ENCODE data around the gene ABCF3. TPM values are rescaled to one million over a fixed set of nuclear protein-coding genes. Genes with fewer than 3 reads are reported as not detected.
"Not testable (repeated sequence)": the region's sequence is repeated elsewhere in the genome, so short reads cannot be mapped to it uniquely, and the experiment has no call there.

Gene ABCF3
- total RNA-seq, 1 donor from 2014 or later = 67.3 TPM

DNA sequence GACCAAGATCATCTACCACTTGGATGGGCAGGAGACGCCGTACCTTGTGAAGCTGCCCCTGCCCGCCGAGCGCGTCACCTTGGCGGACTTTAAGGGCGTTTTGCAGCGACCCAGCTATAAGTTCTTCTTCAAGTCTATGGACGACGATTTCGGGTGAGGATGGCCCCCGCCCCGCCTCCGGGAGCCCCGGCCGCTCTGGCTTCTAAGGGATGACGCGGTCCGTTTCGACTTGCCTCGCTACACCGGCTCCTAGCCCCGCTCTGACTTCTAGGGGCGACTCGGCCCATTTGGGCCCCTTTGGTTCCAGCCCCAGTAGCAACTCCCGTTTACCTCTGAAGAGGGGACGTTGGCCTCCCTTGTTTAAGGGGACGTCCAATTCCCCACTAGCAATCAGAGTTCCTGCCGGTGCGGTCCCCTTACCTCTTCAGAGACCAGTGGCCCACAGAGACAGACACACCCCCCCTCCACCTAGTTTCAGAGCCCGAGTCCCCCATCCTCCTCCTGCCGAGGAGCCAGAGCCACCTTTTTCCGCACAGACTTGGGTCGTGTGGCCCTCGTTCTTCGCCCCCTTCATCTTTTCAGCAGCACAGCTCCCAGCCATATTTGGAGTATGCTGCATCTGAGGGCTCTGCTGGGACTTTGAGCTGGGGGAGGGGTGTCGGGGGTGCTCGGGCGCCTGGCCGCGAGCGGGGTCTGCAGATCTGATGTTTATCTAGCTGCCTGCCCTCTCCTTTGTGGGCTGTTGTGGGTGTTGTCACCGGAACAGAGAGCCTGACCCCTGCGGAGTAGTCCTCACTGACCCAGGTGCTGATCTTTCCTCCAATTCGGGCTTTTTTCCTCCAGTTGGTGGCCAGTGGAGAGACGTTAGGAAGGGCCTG lies 30.1 kb upstream of the ABCF3 start:
- TF ChIP-seq, protein P1, sequence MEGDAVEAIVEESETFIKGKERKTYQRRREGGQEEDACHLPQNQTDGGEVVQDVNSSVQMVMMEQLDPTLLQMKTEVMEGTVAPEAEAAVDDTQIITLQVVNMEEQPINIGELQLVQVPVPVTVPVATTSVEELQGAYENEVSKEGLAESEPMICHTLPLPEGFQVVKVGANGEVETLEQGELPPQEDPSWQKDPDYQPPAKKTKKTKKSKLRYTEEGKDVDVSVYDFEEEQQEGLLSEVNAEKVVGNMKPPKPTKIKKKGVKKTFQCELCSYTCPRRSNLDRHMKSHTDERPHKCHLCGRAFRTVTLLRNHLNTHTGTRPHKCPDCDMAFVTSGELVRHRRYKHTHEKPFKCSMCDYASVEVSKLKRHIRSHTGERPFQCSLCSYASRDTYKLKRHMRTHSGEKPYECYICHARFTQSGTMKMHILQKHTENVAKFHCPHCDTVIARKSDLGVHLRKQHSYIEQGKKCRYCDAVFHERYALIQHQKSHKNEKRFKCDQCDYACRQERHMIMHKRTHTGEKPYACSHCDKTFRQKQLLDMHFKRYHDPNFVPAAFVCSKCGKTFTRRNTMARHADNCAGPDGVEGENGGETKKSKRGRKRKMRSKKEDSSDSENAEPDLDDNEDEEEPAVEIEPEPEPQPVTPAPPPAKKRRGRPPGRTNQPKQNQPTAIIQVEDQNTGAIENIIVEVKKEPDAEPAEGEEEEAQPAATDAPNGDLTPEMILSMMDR (conservative IDR thresholded peaks at IDR 0.05) = no peak
- Mint-ChIP-seq H3K4me3 (peak overlapping the region; percentile 93), H3K27me3 (ENCODE audit: low read depth) (no peaks in the 10 kb centered on the region), H3K27ac (ENCODE audit: unreplicated experiment) (peak overlapping the region; percentile 96), H3K9me3 (no peaks in the 10 kb centered on the region), H3K36me3 (ENCODE audit: low read depth) (no peaks in the 10 kb centered on the region), H3K4me1 (peaks cover 42% of the 10 kb centered on the region)
- peak; percentile 33 for DNase-seq (ENCODE audit: low read depth, low spot score)

DNA sequence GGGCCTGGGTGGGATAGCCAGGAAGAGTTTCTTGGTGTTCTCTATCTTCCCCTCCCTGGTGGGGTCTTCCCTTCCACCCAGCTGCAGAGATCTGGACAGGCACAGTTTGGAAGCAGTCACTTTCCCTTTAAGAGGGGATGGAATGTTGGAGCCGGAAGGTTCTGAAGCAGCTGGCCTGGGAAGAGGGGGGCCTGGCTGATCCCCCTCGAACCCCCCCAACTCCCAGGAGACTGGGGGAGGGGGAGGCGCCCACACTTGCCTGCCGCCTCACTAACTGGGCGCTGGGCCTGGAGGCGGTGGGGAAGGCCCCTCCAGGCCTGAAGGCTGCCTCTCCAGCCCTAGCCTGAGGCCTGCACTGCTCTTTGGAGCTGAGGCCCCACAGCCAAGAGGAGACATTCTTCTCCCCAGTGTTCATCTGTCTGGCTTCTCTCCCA lies 29.5 kb upstream of the ABCF3 start:
- no peaks in the 10 kb centered on the region for H3K27me3 Mint-ChIP-seq (ENCODE audit: low read depth)
- no peak for DNase-seq (ENCODE audit: low read depth, low spot score)
- TF ChIP-seq, protein P1 (conservative IDR thresholded peaks at IDR 0.05) = no peak
- H3K9me3 Mint-ChIP-seq = no peaks in the 10 kb centered on the region
- peaks cover 2% of the 10 kb centered on the region for H3K36me3 Mint-ChIP-seq (ENCODE audit: low read depth)
- H3K4me3 Mint-ChIP-seq = peak overlapping the region; percentile 93
- H3K27ac Mint-ChIP-seq (ENCODE audit: unreplicated experiment) = peak overlapping the region; percentile 90
- peaks cover 45% of the 10 kb centered on the region for H3K4me1 Mint-ChIP-seq

DNA sequence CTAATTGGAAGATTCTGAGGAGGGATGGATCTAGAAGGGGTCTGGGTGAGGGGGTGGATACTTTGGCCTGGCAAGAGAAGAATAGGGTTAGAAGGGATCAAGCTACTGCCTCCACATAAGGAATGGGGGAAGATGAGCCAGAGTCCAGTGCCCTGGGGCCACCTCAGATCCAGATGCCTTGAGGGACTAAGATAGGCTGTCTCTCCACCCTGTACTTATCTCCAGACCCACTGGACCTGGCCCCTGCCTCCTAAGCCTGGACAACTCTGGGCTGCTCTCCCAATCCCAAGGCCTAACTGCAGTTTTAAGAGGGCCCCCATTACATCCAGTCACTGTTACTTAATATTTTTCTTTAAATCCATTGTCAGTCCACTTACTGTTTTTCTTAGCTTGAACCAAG lies 28.8 kb upstream of the ABCF3 start:
- H3K4me3 Mint-ChIP-seq = peak overlapping the region; percentile 93
- H3K4me1 Mint-ChIP-seq = peaks cover 47% of the 10 kb centered on the region
- no peaks in the 10 kb centered on the region for H3K9me3 Mint-ChIP-seq
- TF ChIP-seq, protein P1 (conservative IDR thresholded peaks at IDR 0.05) = no peak
- DNase-seq (ENCODE audit: low read depth, low spot score) = no peak
- peak overlapping the region; percentile 90 for H3K27ac Mint-ChIP-seq (ENCODE audit: unreplicated experiment)
- H3K36me3 Mint-ChIP-seq (ENCODE audit: low read depth) = peaks cover 3% of the 10 kb centered on the region
- no peaks in the 10 kb centered on the region for H3K27me3 Mint-ChIP-seq (ENCODE audit: low read depth)

DNA sequence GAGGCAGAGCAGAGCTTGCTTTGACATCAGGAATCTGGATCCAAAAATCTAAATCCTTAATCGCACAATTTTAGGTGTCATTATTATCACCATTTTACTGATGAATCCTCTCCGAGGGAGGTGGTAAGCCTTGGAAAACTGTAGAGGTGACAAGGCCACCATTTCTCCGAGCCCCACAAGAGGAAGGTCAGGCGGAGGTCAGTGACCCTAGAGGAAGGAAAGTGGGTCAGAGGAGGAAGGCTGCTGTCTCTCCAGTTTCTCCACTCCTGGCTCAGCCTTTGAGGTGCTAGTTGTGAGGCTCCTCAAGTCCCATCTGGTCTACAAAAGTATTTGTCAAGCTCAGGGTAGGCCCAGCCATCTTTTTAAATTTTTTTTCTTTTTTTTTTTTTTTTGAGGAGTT lies 27.6 kb upstream of the ABCF3 start:
- no peak for DNase-seq (ENCODE audit: low read depth, low spot score)
- peaks cover 39% of the 10 kb centered on the region for H3K4me1 Mint-ChIP-seq
- H3K36me3 Mint-ChIP-seq (ENCODE audit: low read depth) = peaks cover 3% of the 10 kb centered on the region
- no peaks in the 10 kb centered on the region for H3K9me3 Mint-ChIP-seq
- no peak overlapping the region for H3K27ac Mint-ChIP-seq (ENCODE audit: unreplicated experiment)
- TF ChIP-seq, protein P1 (conservative IDR thresholded peaks at IDR 0.05) = no peak
- no peak overlapping the region for H3K4me3 Mint-ChIP-seq
- no peaks in the 10 kb centered on the region for H3K27me3 Mint-ChIP-seq (ENCODE audit: low read depth)

DNA sequence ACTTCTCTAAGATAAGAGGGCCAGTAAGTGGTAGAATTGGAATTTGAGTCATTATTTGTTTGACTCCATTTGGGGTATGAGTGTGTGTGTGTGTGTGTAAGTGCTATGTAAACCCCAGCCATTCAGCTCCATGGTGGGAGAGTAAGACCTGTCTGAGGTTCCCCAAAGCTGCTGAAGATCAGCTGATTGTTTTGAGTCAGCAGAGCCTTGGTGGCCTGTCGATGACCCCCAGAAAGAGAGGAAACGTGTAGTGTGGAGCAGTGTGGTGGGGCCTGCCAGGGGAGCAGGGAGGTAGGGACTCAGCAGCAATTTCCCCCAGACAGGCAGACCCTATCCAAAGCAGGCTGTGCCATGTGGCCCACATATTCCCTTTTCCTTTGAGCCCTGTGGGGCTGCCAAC lies 25.5 kb upstream of the ABCF3 start:
- H3K27me3 Mint-ChIP-seq (ENCODE audit: low read depth) = no peaks in the 10 kb centered on the region
- DNase-seq (ENCODE audit: low read depth, low spot score) = no peak
- TF ChIP-seq, protein P1 (conservative IDR thresholded peaks at IDR 0.05) = no peak
- H3K9me3 Mint-ChIP-seq = no peaks in the 10 kb centered on the region
- peak overlapping the region; percentile 51 for H3K4me3 Mint-ChIP-seq
- peaks cover 3% of the 10 kb centered on the region for H3K36me3 Mint-ChIP-seq (ENCODE audit: low read depth)
- H3K27ac Mint-ChIP-seq (ENCODE audit: unreplicated experiment) = no peak overlapping the region
- peaks cover 25% of the 10 kb centered on the region for H3K4me1 Mint-ChIP-seq

DNA sequence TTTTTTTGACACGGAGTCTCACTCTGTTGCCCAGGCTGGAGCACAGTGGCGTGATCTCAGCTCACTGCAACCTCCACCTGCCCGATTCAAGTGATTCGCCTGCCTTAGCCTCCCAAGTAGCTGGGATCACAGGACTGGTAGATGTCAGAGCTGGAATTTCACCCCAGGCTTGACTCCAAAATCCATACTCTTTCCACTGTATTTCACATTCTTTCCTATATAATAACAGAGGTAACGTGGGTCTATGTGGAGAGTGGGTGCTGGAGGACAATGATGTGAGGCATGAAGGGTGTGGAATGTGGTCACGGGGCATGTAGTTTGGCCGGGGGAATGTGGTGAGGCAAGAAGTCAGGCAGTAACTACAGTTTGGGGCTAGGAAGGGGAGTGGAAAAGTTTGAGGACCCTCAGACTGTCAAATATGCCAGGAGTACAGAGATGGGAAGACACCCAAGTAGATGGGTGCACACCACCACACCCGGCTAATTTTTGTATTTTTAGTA lies 23.4 kb upstream of the ABCF3 start:
- H3K27ac Mint-ChIP-seq (ENCODE audit: unreplicated experiment); H3K36me3 Mint-ChIP-seq (ENCODE audit: low read depth); H3K4me3 Mint-ChIP-seq; DNase-seq (ENCODE audit: low read depth, low spot score); H3K9me3 Mint-ChIP-seq; H3K27me3 Mint-ChIP-seq (ENCODE audit: low read depth): not testable (repeated sequence)
- peaks cover 15% of the 10 kb centered on the region for H3K4me1 Mint-ChIP-seq

All from neural crest cell (in vitro differentiated cells).